ENCODE data around the gene COCH. TPM values are rescaled to one million over a fixed set of nuclear protein-coding genes. Genes with fewer than 3 reads are reported as not detected.
"Not testable (repeated sequence)": the region's sequence is repeated elsewhere in the genome, so short reads cannot be mapped to it uniquely, and the experiment has no call there.

The COCH gene
- total RNA-seq, 1 experiment from 2014 or later: 6.7 TPM

DNA sequence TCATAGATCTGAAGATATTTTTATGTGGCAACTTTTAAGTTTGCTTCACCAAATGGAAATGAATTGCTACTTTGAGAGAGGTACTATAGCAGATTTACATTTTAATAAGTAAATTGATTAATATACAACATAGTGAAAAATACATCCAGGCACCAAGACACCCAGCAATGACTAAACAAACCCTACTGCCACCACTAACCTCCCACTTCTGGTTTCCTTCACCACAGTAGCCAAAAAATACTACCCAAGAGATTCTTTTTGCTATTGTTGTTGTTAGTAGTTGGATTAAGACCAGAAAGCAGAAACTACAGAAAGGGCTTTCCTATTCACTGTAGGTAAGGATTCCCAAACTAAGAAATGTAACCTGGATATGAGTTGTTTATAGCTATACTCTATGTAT is 54.1 kb downstream of the COCH start:
- DNase-seq (ENCODE audit: low read depth, low spot score): no peak
- no peak for ATAC-seq
- BruUV-seq (replicated peaks): no TSS peak

DNA sequence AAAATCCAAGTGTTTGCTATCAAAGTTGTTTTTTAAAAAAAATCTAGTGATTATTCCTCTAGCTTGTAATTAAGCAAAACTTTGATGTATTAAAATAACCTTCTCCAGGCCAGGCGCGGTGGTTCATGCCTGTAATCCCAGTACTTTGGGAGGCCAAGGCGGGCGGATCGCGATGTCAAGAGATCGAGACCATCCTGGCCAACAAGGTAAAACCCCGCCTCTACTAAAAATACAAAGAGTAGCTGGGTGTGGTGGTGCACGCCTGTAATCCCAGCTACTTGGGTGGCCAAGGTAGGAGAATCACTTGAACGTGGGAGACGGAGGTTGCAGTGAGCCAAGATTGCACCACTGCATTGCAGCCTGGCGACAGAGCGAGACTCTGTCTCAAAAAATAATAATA is 59.6 kb downstream of the COCH start:
- intact Hi-C loops (cut with micrococcal nuclease); ATAC-seq; BruUV-seq (replicated peaks); H3K9me2 ChIP-seq (ENCODE audit: insufficient read depth); H3K27ac ChIP-seq (ENCODE audit: low read depth, low read length); POLR2A ChIA-PET; H2AFZ ChIP-seq (ENCODE audit: low read depth, low read length, poor library complexity, severe bottlenecking); RAD21 ChIA-PET (ENCODE audit: low non-redundant PET in 1 of 2, low total read pairs in 2 of 2, uncharacterized antibody in 2 of 2, unreplicated experiment in 2 of 2); H4K20me1 ChIP-seq (ENCODE audit: insufficient read depth); H3K9ac ChIP-seq (ENCODE audit: low read length); H3K4me3 ChIP-seq (replicated peaks in 1 of 2; ENCODE audit: low read depth in 1 of 2, low read length in 2 of 2); DNase-seq (ENCODE audit: low read depth, low spot score); H3K4me1 ChIP-seq (ENCODE audit: control insufficient read depth in 1 of 2, insufficient read depth in 2 of 2, low read length in 2 of 2); CTCF ChIA-PET; H3K27me3 ChIP-seq (ENCODE audit: insufficient read depth, low read length); H3K4me2 ChIP-seq (ENCODE audit: low read length); H3K9me3 ChIP-seq (ENCODE audit: control insufficient read depth in 1 of 2, insufficient read depth in 1 of 2, low read depth in 1 of 2, low read length in 2 of 2): not testable (repeated sequence)
- peaks cover 10 to 25% of the 10 kb centered on the region in 2 experiments; a peak in 3 of 4 replicates for H3K36me3 ChIP-seq (ENCODE audit: control insufficient read depth in 1 of 2, insufficient read depth in 2 of 2, low read length in 2 of 2)
- H3K79me2 ChIP-seq (ENCODE audit: insufficient read depth, low read length): peaks cover 39% of the 10 kb centered on the region

More for the DNA sequence above, 54.1 kb downstream of the COCH start:
- no peaks in the 10 kb centered on the region for H3K9me3 ChIP-seq (ENCODE audit: control insufficient read depth in 1 of 2, insufficient read depth in 1 of 2, low read depth in 1 of 2, low read length in 2 of 2)
- H3K9me2 ChIP-seq (ENCODE audit: insufficient read depth): no peaks in the 10 kb centered on the region
- no peaks in the 10 kb centered on the region for H3K4me1 ChIP-seq (ENCODE audit: control insufficient read depth in 1 of 2, insufficient read depth in 2 of 2, low read length in 2 of 2)
- H2AFZ ChIP-seq (ENCODE audit: low read depth, low read length, poor library complexity, severe bottlenecking): no peak overlapping the region
- TF ChIP-seq ZNF274 (IDR thresholded peaks at IDR 0.05; ENCODE audit: low read depth, low read length): no peak
- no peak for TF ChIP-seq YY1 (IDR thresholded peaks at IDR 0.05; ENCODE audit: extremely low read depth, insufficient replicate concordance, low read depth, low read length)
- no peak for TF ChIP-seq JUND (IDR thresholded peaks at IDR 0.05)
- TF ChIP-seq ZFX (IDR thresholded peaks at IDR 0.05): no peak
- TF ChIP-seq, protein P1, sequence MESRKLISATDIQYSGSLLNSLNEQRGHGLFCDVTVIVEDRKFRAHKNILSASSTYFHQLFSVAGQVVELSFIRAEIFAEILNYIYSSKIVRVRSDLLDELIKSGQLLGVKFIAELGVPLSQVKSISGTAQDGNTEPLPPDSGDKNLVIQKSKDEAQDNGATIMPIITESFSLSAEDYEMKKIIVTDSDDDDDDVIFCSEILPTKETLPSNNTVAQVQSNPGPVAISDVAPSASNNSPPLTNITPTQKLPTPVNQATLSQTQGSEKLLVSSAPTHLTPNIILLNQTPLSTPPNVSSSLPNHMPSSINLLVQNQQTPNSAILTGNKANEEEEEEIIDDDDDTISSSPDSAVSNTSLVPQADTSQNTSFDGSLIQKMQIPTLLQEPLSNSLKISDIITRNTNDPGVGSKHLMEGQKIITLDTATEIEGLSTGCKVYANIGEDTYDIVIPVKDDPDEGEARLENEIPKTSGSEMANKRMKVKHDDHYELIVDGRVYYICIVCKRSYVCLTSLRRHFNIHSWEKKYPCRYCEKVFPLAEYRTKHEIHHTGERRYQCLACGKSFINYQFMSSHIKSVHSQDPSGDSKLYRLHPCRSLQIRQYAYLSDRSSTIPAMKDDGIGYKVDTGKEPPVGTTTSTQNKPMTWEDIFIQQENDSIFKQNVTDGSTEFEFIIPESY (IDR thresholded peaks at IDR 0.05; ENCODE audit: extremely low read depth, insufficient replicate concordance, low read length): no peak
- no peak for TF ChIP-seq SRF (IDR thresholded peaks at IDR 0.05; ENCODE audit: low read depth)
- TF ChIP-seq CBX3 (IDR thresholded peaks at IDR 0.05; ENCODE audit: low read depth): no peak
- TF ChIP-seq EGR1 (IDR thresholded peaks at IDR 0.05; ENCODE audit: low read depth): no peak
- TF ChIP-seq, protein P2, sequence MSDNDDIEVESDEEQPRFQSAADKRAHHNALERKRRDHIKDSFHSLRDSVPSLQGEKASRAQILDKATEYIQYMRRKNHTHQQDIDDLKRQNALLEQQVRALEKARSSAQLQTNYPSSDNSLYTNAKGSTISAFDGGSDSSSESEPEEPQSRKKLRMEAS (IDR thresholded peaks at IDR 0.05): no peak
- H3K27ac ChIP-seq (ENCODE audit: low read depth, low read length): no peak overlapping the region
- ChIA-PET CTCF (no interaction called here), RAD21 (ENCODE audit: low non-redundant PET in 1 of 2, low total read pairs in 2 of 2, uncharacterized antibody in 2 of 2, unreplicated experiment in 2 of 2) (no interaction called here), POLR2A (no interaction called here)
- H3K9ac ChIP-seq (ENCODE audit: low read length): no peak overlapping the region
- H3K27me3 ChIP-seq (ENCODE audit: insufficient read depth, low read length): no peaks in the 10 kb centered on the region
- no peak overlapping the region for H3K4me2 ChIP-seq (ENCODE audit: low read length)
- H4K20me1 ChIP-seq (ENCODE audit: insufficient read depth): peaks cover 9% of the 10 kb centered on the region
- H3K36me3 ChIP-seq (ENCODE audit: control insufficient read depth in 1 of 2, insufficient read depth in 2 of 2, low read length in 2 of 2): no peaks in the 10 kb centered on the region
- H3K79me2 ChIP-seq (ENCODE audit: insufficient read depth, low read length): peaks cover 40% of the 10 kb centered on the region
- H3K4me3 ChIP-seq (replicated peaks in 1 of 2; ENCODE audit: low read depth in 1 of 2, low read length in 2 of 2): no peak overlapping the region
- intact Hi-C loops (cut with micrococcal nuclease): no loop called here

Data from HCT116 (cell line).